Measurements from ENCODE around the gene BCL2L11.

DNA sequence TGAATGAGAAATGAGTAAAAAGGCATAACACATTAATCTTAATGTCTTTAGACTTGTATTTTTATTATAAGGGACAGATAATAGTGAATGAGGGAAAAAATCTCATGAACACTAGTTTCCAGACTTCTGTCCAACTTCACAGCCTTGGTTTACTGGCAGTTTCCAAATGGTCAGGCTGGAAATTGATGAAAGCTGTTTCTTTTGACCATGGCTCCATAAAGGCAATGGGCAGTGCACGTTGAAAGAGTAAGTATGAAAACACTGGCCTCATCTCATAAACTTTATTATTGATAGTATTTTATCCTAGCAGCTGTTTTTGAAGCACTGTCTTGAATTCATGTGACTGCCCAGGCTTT, 23.1 kb downstream of the BCL2L11 start:
- TF ChIP-seq, protein P1, sequence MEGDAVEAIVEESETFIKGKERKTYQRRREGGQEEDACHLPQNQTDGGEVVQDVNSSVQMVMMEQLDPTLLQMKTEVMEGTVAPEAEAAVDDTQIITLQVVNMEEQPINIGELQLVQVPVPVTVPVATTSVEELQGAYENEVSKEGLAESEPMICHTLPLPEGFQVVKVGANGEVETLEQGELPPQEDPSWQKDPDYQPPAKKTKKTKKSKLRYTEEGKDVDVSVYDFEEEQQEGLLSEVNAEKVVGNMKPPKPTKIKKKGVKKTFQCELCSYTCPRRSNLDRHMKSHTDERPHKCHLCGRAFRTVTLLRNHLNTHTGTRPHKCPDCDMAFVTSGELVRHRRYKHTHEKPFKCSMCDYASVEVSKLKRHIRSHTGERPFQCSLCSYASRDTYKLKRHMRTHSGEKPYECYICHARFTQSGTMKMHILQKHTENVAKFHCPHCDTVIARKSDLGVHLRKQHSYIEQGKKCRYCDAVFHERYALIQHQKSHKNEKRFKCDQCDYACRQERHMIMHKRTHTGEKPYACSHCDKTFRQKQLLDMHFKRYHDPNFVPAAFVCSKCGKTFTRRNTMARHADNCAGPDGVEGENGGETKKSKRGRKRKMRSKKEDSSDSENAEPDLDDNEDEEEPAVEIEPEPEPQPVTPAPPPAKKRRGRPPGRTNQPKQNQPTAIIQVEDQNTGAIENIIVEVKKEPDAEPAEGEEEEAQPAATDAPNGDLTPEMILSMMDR (conservative IDR thresholded peaks at IDR 0.05; ENCODE audit: low read depth, low read length), result no peak
- no peak for TF ChIP-seq EZH2 (IDR thresholded peaks at IDR 0.05; ENCODE audit: borderline replicate concordance, low read depth, low read length, poor library complexity, severe bottlenecking)
